Smooth muscle cell of the umbilical artery (primary cell): ENCODE results near the gene ADGRA3. TPM values are rescaled to one million over a fixed set of nuclear protein-coding genes. Genes with fewer than 3 reads are reported as not detected.

Source experiments
- total RNA-seq: library from RNA; depleted of rRNA; stranded (reverse); fragments of >200 nt; gene quantifications from 2 replicates; pipeline ENCODE4 v1.2.3, GENCODE V29; 2014

Gene ADGRA3
- 33.6 and 53.1 TPM in 2 replicates for total RNA-seq

DNA sequence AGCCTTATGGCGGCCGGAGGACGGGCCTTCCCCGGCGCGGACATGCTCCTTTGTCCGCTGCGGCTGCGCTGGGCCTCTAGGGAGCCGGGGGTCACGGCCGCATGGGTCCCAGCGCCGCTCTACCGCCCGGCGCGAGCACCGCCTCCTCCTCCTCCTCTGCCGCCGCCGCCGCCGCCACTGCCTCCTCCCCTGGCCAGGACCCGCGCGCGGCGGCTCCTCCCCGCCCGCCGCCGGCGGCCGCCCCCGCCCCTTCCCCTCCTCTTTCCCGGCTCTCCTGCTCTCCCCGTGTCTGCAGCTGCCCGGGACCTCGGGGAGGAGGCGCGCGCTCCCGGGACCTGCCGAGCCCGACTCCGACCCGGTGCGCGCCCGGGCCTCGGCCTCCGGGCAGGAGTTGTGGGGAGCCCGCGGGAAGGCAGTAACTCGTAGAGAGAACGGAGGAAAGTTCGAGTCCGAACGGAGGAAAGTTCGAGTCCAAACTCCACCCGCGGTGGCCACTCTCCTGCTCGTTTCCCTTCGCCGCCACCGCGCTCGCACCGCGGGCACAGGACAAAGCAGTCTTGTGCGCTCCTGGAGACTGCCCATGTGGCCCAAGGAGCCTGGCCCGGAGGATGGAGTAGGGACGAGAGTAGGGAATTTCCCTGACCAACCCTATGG is at the start of gene ADGRA3:
Gene ADGRA3 (minus strand): TSS at position 179 of the 654 bp plus-strand sequence. CDS start 282 bp downstream, outside the sequence.

Other genes with a start within 250 kb of the ADGRA3 start
- gene GBA3, start 176.9 kb upstream of the ADGRA3 start, total RNA-seq, result not detected in 2 replicates